ENCODE measurements around the gene CTIF. TPM values are rescaled to one million over a fixed set of nuclear protein-coding genes. Genes with fewer than 3 reads are reported as not detected.

Gene CTIF
- total RNA-seq, 1 experiment from 2014 or later: 13.6 TPM

- no peak overlapping the region for H3K27ac ChIP-seq
- H3K4me3 ChIP-seq: no peak overlapping the region
- H3K9me3 ChIP-seq (replicated peaks): no peaks in the 10 kb centered on the region
- peak; percentile 16 to 55 for DNase-seq
- H3K4me1 ChIP-seq: peaks cover 19% of the 10 kb centered on the region
- no peaks in the 10 kb centered on the region for H3K27me3 ChIP-seq
- H3K36me3 ChIP-seq: no peaks in the 10 kb centered on the region
Measured at GRCh38 chr18:48835119-48835518, 296.3 kb downstream of the CTIF start.

GRCh38 chr18:48835745-48836170 is 296.9 kb downstream of the CTIF start:
- Histone ChIP-seq H3K27me3 (no peaks in the 10 kb centered on the region), H3K4me3 (no peak overlapping the region), H3K27ac (no peak overlapping the region), H3K4me1 (peaks cover 19% of the 10 kb centered on the region), H3K36me3 (no peaks in the 10 kb centered on the region), H3K9me3 (replicated peaks) (no peaks in the 10 kb centered on the region)
- no peak for DNase-seq

- Histone ChIP-seq H3K4me3 (no peak overlapping the region), H3K27ac (no peak overlapping the region), H3K9me3 (replicated peaks) (no peaks in the 10 kb centered on the region), H3K4me1 (peaks cover 19% of the 10 kb centered on the region), H3K36me3 (no peaks in the 10 kb centered on the region), H3K27me3 (no peaks in the 10 kb centered on the region)
- no peak for DNase-seq
Measured at GRCh38 chr18:48836231-48836805, 297.5 kb downstream of the CTIF start.

GRCh38 chr18:48836806-48837615 is 298.2 kb downstream of the CTIF start:
- no peaks in the 10 kb centered on the region for H3K36me3 ChIP-seq
- H3K27me3 ChIP-seq: no peaks in the 10 kb centered on the region
- peaks cover 19% of the 10 kb centered on the region for H3K4me1 ChIP-seq
- DNase-seq: no peak
- H3K27ac ChIP-seq: no peak overlapping the region
- H3K4me3 ChIP-seq: no peak overlapping the region
- H3K9me3 ChIP-seq (replicated peaks): no peaks in the 10 kb centered on the region

GRCh38 chr18:48837676-48838075 is 298.8 kb downstream of the CTIF start:
- no peak for DNase-seq
- Histone ChIP-seq H3K27ac (no peak overlapping the region), H3K4me1 (peaks cover 16% of the 10 kb centered on the region)

GRCh38 chr18:48838166-48838775 is 299.4 kb downstream of the CTIF start:
- no peak overlapping the region for H3K4me3 ChIP-seq
- DNase-seq: no peak
- H3K9me3 ChIP-seq (replicated peaks): no peaks in the 10 kb centered on the region
- H3K27me3 ChIP-seq: no peaks in the 10 kb centered on the region
- no peaks in the 10 kb centered on the region for H3K36me3 ChIP-seq
- H3K27ac ChIP-seq: no peak overlapping the region
- peaks cover 10% of the 10 kb centered on the region for H3K4me1 ChIP-seq

More at GRCh38 chr18:48837676-48838075, 298.8 kb downstream of the CTIF start:
- no peaks in the 10 kb centered on the region for H3K27me3 ChIP-seq
- no peak overlapping the region for H3K4me3 ChIP-seq
- H3K9me3 ChIP-seq (replicated peaks): no peaks in the 10 kb centered on the region
- no peaks in the 10 kb centered on the region for H3K36me3 ChIP-seq

GRCh38 chr18:48838921-48839818 is 300.3 kb downstream of the CTIF start:
- DNase-seq: no peak
- H3K4me1 ChIP-seq: peaks cover 7% of the 10 kb centered on the region
- H3K27me3 ChIP-seq: no peaks in the 10 kb centered on the region
- H3K36me3 ChIP-seq: no peaks in the 10 kb centered on the region
- H3K4me3 ChIP-seq: no peak overlapping the region
- no peak overlapping the region for H3K27ac ChIP-seq
- no peaks in the 10 kb centered on the region for H3K9me3 ChIP-seq (replicated peaks)

- no peak overlapping the region for H3K27ac ChIP-seq
- H3K9me3 ChIP-seq (replicated peaks): no peaks in the 10 kb centered on the region
- no peaks in the 10 kb centered on the region for H3K36me3 ChIP-seq
- H3K4me3 ChIP-seq: no peak overlapping the region
- H3K27me3 ChIP-seq: no peaks in the 10 kb centered on the region
- DNase-seq: no peak
- H3K4me1 ChIP-seq: peaks cover 3% of the 10 kb centered on the region
Measured at GRCh38 chr18:48839819-48840490, 301.1 kb downstream of the CTIF start.

GRCh38 chr18:48840491-48840877 is 301.7 kb downstream of the CTIF start:
- Histone ChIP-seq H3K36me3 (no peaks in the 10 kb centered on the region), H3K27me3 (no peaks in the 10 kb centered on the region), H3K4me3 (no peak overlapping the region), H3K4me1 (no peaks in the 10 kb centered on the region), H3K9me3 (replicated peaks) (no peaks in the 10 kb centered on the region), H3K27ac (no peak overlapping the region)
- peak; percentile 23 to 53 for DNase-seq

GRCh38 chr18:48841381-48842258 is 302.8 kb downstream of the CTIF start:
- no peaks in the 10 kb centered on the region for H3K9me3 ChIP-seq (replicated peaks)
- H3K36me3 ChIP-seq: no peaks in the 10 kb centered on the region
- H3K4me3 ChIP-seq: no peak overlapping the region
- H3K4me1 ChIP-seq: no peaks in the 10 kb centered on the region
- no peak overlapping the region for H3K27ac ChIP-seq
- no peak for DNase-seq
- no peaks in the 10 kb centered on the region for H3K27me3 ChIP-seq

- Histone ChIP-seq H3K4me3 (no peak overlapping the region), H3K4me1 (no peaks in the 10 kb centered on the region), H3K27me3 (no peaks in the 10 kb centered on the region), H3K9me3 (replicated peaks) (no peaks in the 10 kb centered on the region), H3K36me3 (no peaks in the 10 kb centered on the region), H3K27ac (no peak overlapping the region)
- no peak for DNase-seq
Measured at GRCh38 chr18:48842259-48843061, 303.6 kb downstream of the CTIF start.

- no peaks in the 10 kb centered on the region for H3K36me3 ChIP-seq
- no peak for DNase-seq
- H3K27ac ChIP-seq: no peak overlapping the region
- no peaks in the 10 kb centered on the region for H3K4me1 ChIP-seq
- no peak overlapping the region for H3K4me3 ChIP-seq
- H3K9me3 ChIP-seq (replicated peaks): no peaks in the 10 kb centered on the region
- no peaks in the 10 kb centered on the region for H3K27me3 ChIP-seq
Measured at GRCh38 chr18:48843162-48843561, 304.3 kb downstream of the CTIF start.

GRCh38 chr18:48843596-48843995 is 304.8 kb downstream of the CTIF start:
- H3K27me3 ChIP-seq: no peaks in the 10 kb centered on the region
- H3K36me3 ChIP-seq: no peaks in the 10 kb centered on the region
- no peaks in the 10 kb centered on the region for H3K4me1 ChIP-seq
- no peak overlapping the region for H3K27ac ChIP-seq
- no peak overlapping the region for H3K4me3 ChIP-seq
- DNase-seq: no peak
- no peaks in the 10 kb centered on the region for H3K9me3 ChIP-seq (replicated peaks)

Data from SJCRH30 (cell line).